MCF 10A (cell line): ENCODE results near the gene TBC1D10B. TPM values are rescaled to one million over a fixed set of nuclear protein-coding genes. Genes with fewer than 3 reads are reported as not detected.

ENCODE experiments used
- BruUV-seq: library from RNA; stranded (reverse); fragments of 400-500 nt; replicated peaks from 2 replicates; lab custom pipeline; 2021; lab: Mats Ljungman, UMichigan
- CTCF ChIA-PET: fragments of 300-600 bp; sonication (Branson Sonifier 250); formaldehyde crosslinking; extraction: SDS; loops from one replicate; lab custom pipeline; 2021; ENCODE audit warnings: antibody characterized with exemption, inconsistent platforms; lab: Yijun Ruan, JAX
- POLR2A ChIA-PET: fragments of 300-600, 350-650 bp; sonication (Branson Sonifier 250); formaldehyde crosslinking; extraction: SDS; loops from one replicate; lab custom pipeline; 2020; ENCODE audit warnings: antibody characterized with exemption, inconsistent platforms; lab: Yijun Ruan, JAX
- DNase-seq: peaks from one replicate; pipeline ENCODE4 v3.0.0-alpha.2; 2018; ENCODE audit not compliant: unreplicated experiment
- H3K27ac Mint-ChIP-seq: one replicate; pipeline ENCODE4 v1.8.0; 2022; ENCODE audit warnings: mild to moderate bottlenecking, low read depth, mixed read lengths; ENCODE audit not compliant: unreplicated experiment
- H3K27me3 Mint-ChIP-seq: one replicate; pipeline ENCODE4 v1.8.0; 2022; ENCODE audit warnings: mixed read lengths; ENCODE audit not compliant: insufficient read depth, unreplicated experiment
- H3K36me3 Mint-ChIP-seq: one replicate; pipeline ENCODE4 v1.8.0; 2022; ENCODE audit warnings: mild to moderate bottlenecking, moderate library complexity, mixed read lengths; ENCODE audit not compliant: insufficient read depth, unreplicated experiment
- H3K4me1 Mint-ChIP-seq: one replicate; pipeline ENCODE4 v1.8.0; 2022; ENCODE audit warnings: mixed read lengths; ENCODE audit not compliant: insufficient read depth, unreplicated experiment
- H3K4me3 Mint-ChIP-seq: one replicate; pipeline ENCODE4 v1.8.0; 2022; ENCODE audit warnings: mild to moderate bottlenecking, moderate library complexity, mixed read lengths; ENCODE audit not compliant: unreplicated experiment
- H3K9me3 Mint-ChIP-seq: one replicate; pipeline ENCODE4 v1.8.0; 2022; ENCODE audit warnings: mixed read lengths; ENCODE audit not compliant: unreplicated experiment
- intact Hi-C: fragments of 100-400 bp; cut with micrococcal nuclease; formaldehyde crosslinking; loops from 2 replicates; pipeline ENCODE4 v1.14.1; 2022
- total RNA-seq: library from RNA; stranded (reverse); gene quantifications from 2 replicates; pipeline ENCODE4 v1.2.3, GENCODE V29; 2022
- TF ChIP-seq, protein P1 (sequence below): fragments of 200-600 bp; IDR thresholded peaks from one replicate; pipeline ENCODE4 v1.8.0; 2022; ENCODE audit warnings: antibody characterized with exemption, mild to moderate bottlenecking; ENCODE audit not compliant: unreplicated experiment

The TBC1D10B gene
- total RNA-seq, 1 experiment from 2014 or later = 48.0 TPM

DNA sequence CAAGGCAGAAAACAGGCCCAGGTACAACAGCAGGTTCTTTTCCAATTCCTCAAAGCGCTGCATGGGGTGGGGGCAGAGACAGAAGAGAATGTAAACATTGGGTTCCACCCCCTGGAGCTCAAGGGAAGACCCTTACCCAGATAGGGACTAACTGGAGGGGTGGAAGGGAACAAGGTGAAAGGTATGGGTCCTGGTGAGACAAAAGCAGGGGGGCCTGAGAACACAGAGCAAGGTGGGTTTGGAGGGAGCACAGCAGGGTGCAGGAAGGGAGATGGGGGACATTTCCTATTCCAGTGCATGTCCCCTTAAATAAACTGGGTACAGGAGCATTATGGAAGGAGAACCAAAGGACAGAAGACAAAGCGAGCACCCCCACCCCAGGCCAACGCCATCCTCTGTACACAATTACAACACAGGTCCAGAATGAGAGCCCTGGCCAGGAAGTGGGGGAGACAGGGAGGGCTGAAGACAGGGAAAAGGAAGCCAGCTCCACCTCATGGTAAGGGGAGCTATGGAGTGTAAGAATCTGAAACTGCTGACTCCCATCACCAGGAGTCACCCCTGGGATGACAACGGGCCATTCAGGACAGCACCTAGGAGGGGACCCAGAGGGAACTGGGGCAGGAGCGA lies 13.1 kb downstream of the TBC1D10B start:
- CTCF ChIA-PET = interaction anchor here (0.6 to 0.9 kb wide), 2 partner anchors 8 to 557 kb away, joined by 3 to 4 read pairs; no protein-coding TSS in a partner anchor
- Mint-ChIP-seq H3K27me3 (no peaks in the 10 kb centered on the region), H3K36me3 (peaks cover 52% of the 10 kb centered on the region), H3K4me3 (no peak overlapping the region), H3K27ac (no peak overlapping the region), H3K4me1 (peaks cover 26% of the 10 kb centered on the region), H3K9me3 (no peaks in the 10 kb centered on the region)
- DNase-seq = no peak
- POLR2A ChIA-PET = interaction anchor here (0.7 to 8.1 kb wide), 5 partner anchors 10 to 253 kb away, joined by 3 to 132 read pairs (median 8); partner anchors contain the start of genes TBC1D10B and ZNF689
- TF ChIP-seq, protein P1, sequence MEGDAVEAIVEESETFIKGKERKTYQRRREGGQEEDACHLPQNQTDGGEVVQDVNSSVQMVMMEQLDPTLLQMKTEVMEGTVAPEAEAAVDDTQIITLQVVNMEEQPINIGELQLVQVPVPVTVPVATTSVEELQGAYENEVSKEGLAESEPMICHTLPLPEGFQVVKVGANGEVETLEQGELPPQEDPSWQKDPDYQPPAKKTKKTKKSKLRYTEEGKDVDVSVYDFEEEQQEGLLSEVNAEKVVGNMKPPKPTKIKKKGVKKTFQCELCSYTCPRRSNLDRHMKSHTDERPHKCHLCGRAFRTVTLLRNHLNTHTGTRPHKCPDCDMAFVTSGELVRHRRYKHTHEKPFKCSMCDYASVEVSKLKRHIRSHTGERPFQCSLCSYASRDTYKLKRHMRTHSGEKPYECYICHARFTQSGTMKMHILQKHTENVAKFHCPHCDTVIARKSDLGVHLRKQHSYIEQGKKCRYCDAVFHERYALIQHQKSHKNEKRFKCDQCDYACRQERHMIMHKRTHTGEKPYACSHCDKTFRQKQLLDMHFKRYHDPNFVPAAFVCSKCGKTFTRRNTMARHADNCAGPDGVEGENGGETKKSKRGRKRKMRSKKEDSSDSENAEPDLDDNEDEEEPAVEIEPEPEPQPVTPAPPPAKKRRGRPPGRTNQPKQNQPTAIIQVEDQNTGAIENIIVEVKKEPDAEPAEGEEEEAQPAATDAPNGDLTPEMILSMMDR = no peak
- intact Hi-C loops = no loop called here
- BruUV-seq = no TSS peak

DNA sequence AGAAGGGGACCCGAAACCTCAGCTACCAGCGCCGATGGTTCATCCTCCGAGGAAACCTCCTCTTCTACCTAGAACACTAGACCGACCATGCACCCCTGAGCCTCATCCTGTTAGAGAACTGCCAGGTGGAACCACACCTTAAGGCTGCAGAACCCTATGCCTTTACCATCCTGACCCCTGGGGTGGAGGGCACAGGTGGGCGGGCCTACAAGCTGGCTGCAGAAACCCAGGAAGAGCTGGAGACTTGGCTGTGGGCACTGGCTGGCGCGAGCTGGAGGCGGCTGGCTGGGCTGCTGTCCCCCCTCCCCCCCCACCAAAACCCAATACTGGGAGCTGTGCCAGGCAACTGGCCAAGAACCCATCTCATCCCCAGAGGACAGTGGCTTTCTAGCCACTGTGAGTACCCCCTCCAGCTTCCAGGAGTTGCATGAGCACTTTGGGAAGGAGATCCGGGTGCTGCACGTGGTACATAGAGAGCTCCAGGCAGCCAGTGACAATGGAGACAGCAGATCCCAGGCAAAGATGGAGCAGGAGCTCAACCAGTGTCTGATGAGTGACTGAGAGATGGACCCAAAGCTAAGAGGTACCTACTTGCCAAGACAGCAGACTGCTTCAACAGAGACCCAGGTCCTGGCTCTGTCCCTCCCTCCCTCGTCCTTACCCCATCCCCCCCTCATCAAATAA lies 13.8 kb downstream of the TBC1D10B start:
- Mint-ChIP-seq H3K4me1 (peaks cover 33% of the 10 kb centered on the region), H3K27ac (peak overlapping the region; percentile 97), H3K36me3 (peaks cover 58% of the 10 kb centered on the region), H3K27me3 (no peaks in the 10 kb centered on the region), H3K4me3 (peak overlapping the region; percentile 94), H3K9me3 (no peaks in the 10 kb centered on the region)
- BruUV-seq = no TSS peak
- TF ChIP-seq, protein P1 = no peak
- ChIA-PET CTCF (interaction anchor here (0.6 to 1.5 kb wide), 3 partner anchors 9 to 258 kb away, joined by 3 to 7 read pairs (median 3); no protein-coding TSS in a partner anchor), POLR2A (interaction anchor here (0.7 to 8.1 kb wide), 6 partner anchors 11 to 254 kb away, joined by 3 to 132 read pairs (median 6); partner anchors contain the start of genes TBC1D10B, ZNF689 and ZNF771)
- DNase-seq = no peak
- intact Hi-C loops = no loop called here

GRCh38 chr16:30355954-30356308 lies 14.4 kb downstream of the TBC1D10B start:
- TF ChIP-seq, protein P1 = no peak
- Mint-ChIP-seq H3K27ac (peak overlapping the region; percentile 97), H3K9me3 (no peaks in the 10 kb centered on the region), H3K4me3 (peak overlapping the region; percentile 94), H3K36me3 (peaks cover 56% of the 10 kb centered on the region), H3K4me1 (peaks cover 35% of the 10 kb centered on the region), H3K27me3 (no peaks in the 10 kb centered on the region)
- DNase-seq = no peak
- intact Hi-C loops = no loop called here
- no TSS peak for BruUV-seq
- POLR2A ChIA-PET = interaction anchor here (0.6 to 8.1 kb wide), 7 partner anchors 11 to 343 kb away, joined by 3 to 132 read pairs (median 3); partner anchors contain the start of genes FBRS, SRCAP, TBC1D10B and ZNF771
- CTCF ChIA-PET = interaction anchor here (0.6 to 2.2 kb wide), 4 partner anchors 13 to 257 kb away, joined by 3 to 9 read pairs (median 5); partner anchors contain the start of gene ZNF771
